OCI-LY3 (cell line): ENCODE measurements around the gene NDUFB10.
A peak's percentile ranks its signal among the peaks of the same experiment; 100 is the strongest.

Experiments
- H2AFZ ChIP-seq: fragments of 200-600, 300-600 bp; shearing (Covaris generic); 2 replicates; pipeline ENCODE4 v1.6.0; 2014; ENCODE audit warnings: antibody characterized with exemption, low read depth, low read length
- H3K27ac ChIP-seq: fragments of 200-600, 300-600 bp; sonication (generic); 2 replicates; pipeline ENCODE4 v1.5.1; 2014; ENCODE audit warnings: mild to moderate bottlenecking, low read length, moderate library complexity, mixed read lengths
- H3K27me3 ChIP-seq: fragments of 200-600, 300-600 bp; sonication (generic); 2 replicates; pipeline ENCODE4 v1.6.1; 2014; ENCODE audit warnings: low read depth, low read length, mixed read lengths
- H3K36me3 ChIP-seq: fragments of 200-600, 300-600 bp; sonication (generic); replicated peaks from 2 replicates; pipeline ENCODE3; 2014; ENCODE audit warnings: low read depth, low read length, mixed read lengths
- H3K4me1 ChIP-seq: fragments of 300-600, 200-600 bp; sonication (generic); 2 replicates; pipeline ENCODE4 v1.6.1; 2014; ENCODE audit warnings: low read length, mixed read lengths
- H3K4me2 ChIP-seq: fragments of 200-600, 300-600 bp; sonication (generic); 2 replicates; pipeline ENCODE4 v1.6.1; 2014; ENCODE audit warnings: low read length, mixed read lengths
- H3K4me3 ChIP-seq: fragments of 300-600, 200-600 bp; sonication (generic); 2 replicates; pipeline ENCODE4 v1.5.1; 2014; ENCODE audit warnings: antibody characterized with exemption, mild to moderate bottlenecking, low read length, moderate library complexity
- H3K79me2 ChIP-seq: fragments of 300-600, 200-600 bp; shearing (Covaris generic); 2 replicates; pipeline ENCODE4 v1.6.1; 2014; ENCODE audit warnings: mild to moderate bottlenecking, low read length, mixed read lengths
- H3K9ac ChIP-seq: fragments of 300-600, 200-600 bp; shearing (Covaris generic); 2 replicates; pipeline ENCODE4 v1.6.0; 2014; ENCODE audit warnings: mild to moderate bottlenecking, low read length, moderate library complexity
- H3K9me3 ChIP-seq: fragments of 200-600, 300-600 bp; shearing (Covaris generic); 2 replicates; pipeline ENCODE4 v1.6.1; 2014; ENCODE audit warnings: low read length, mixed read lengths; ENCODE audit not compliant: insufficient read depth
- H4K20me1 ChIP-seq: fragments of 200-600, 300-600 bp; sonication (generic); 2 replicates; pipeline ENCODE4 v1.6.1; 2016; ENCODE audit warnings: low read length, mixed read lengths; ENCODE audit not compliant: insufficient read depth
- CTCF ChIP-seq: fragments of 200-600, 300-600 bp; sonication (generic); IDR thresholded peaks from 2 replicates; pipeline ENCODE4 v1.5.1; 2014; ENCODE audit warnings: antibody characterized with exemption, low read length, low read depth
- EZH2phosphoT487 ChIP-seq: fragments of 200-600 bp; shearing (Covaris generic); IDR thresholded peaks from 2 replicates; pipeline ENCODE4 v1.6.1; 2018; ENCODE audit warnings: antibody characterized with exemption, mixed run types, low read depth

Gene NDUFB10

GRCh38 chr16:1940273-1941161 lies 18.8 kb upstream of the NDUFB10 start:
- H4K20me1 ChIP-seq: peaks cover 15% of the 10 kb centered on the region
- H3K36me3 ChIP-seq: peaks cover 32% of the 10 kb centered on the region
- no peak for TF ChIP-seq CTCF
- TF ChIP-seq EZH2phosphoT487: no peak
- H2AFZ ChIP-seq: no peak overlapping the region
- peaks cover 27% of the 10 kb centered on the region for H3K4me1 ChIP-seq
- H3K79me2 ChIP-seq: peaks cover 19% of the 10 kb centered on the region
- H3K4me3 ChIP-seq: peak overlapping the region; percentile 88; the same call in 1 of the 2 replicates
- no peaks in the 10 kb centered on the region for H3K27me3 ChIP-seq
- H3K4me2 ChIP-seq: peak overlapping the region; percentile 90
- no peak overlapping the region for H3K9ac ChIP-seq
- no peaks in the 10 kb centered on the region for H3K9me3 ChIP-seq
- peak overlapping the region; percentile 26; the same call in 1 of the 2 replicates for H3K27ac ChIP-seq

GRCh38 chr16:1941162-1942046 lies 17.9 kb upstream of the NDUFB10 start:
- H3K36me3 ChIP-seq: peaks cover 32% of the 10 kb centered on the region
- H2AFZ ChIP-seq: no peak overlapping the region
- peaks cover 19% of the 10 kb centered on the region for H3K79me2 ChIP-seq
- TF ChIP-seq EZH2phosphoT487 (no peak), CTCF (peak; percentile 55)
- no peaks in the 10 kb centered on the region for H3K27me3 ChIP-seq
- peak overlapping the region; percentile 86 for H3K9ac ChIP-seq
- H3K4me1 ChIP-seq: peaks cover 27% of the 10 kb centered on the region
- peak overlapping the region; percentile 88 for H3K4me3 ChIP-seq
- H3K4me2 ChIP-seq: peak overlapping the region; percentile 90
- H4K20me1 ChIP-seq: peaks cover 15% of the 10 kb centered on the region
- H3K9me3 ChIP-seq: no peaks in the 10 kb centered on the region
- H3K27ac ChIP-seq: peak overlapping the region; percentile 77

- Histone ChIP-seq H3K4me1 (peaks cover 27% of the 10 kb centered on the region), H3K4me3 (peak overlapping the region; percentile 88), H3K9me3 (no peaks in the 10 kb centered on the region), H3K9ac (peak overlapping the region; percentile 86), H3K36me3 (peaks cover 27% of the 10 kb centered on the region), H4K20me1 (peaks cover 15% of the 10 kb centered on the region), H3K79me2 (peaks cover 19% of the 10 kb centered on the region), H2AFZ (no peak overlapping the region), H3K27ac (peak overlapping the region; percentile 77), H3K4me2 (peak overlapping the region; percentile 90), H3K27me3 (no peaks in the 10 kb centered on the region)
- no peak for TF ChIP-seq CTCF
- TF ChIP-seq EZH2phosphoT487: no peak
These were observed 17.1 kb upstream of the NDUFB10 start for GRCh38 chr16:1942047-1942809.
